ENCODE data around the gene DNLZ.
"Not testable (repeated sequence)": the region's sequence is repeated elsewhere in the genome, so short reads cannot be mapped to it uniquely, and the experiment has no call there.

Gene DNLZ

GRCh38 chr9:136358016-136358415 lies 5.5 kb downstream of the DNLZ start:
- DNase-seq: no peak

- no peak for DNase-seq
Observed at GRCh38 chr9:136357202-136357725, 6.3 kb downstream of the DNLZ start.

- no peak for DNase-seq
Observed at GRCh38 chr9:136355616-136356557, 7.7 kb downstream of the DNLZ start.

DNA sequence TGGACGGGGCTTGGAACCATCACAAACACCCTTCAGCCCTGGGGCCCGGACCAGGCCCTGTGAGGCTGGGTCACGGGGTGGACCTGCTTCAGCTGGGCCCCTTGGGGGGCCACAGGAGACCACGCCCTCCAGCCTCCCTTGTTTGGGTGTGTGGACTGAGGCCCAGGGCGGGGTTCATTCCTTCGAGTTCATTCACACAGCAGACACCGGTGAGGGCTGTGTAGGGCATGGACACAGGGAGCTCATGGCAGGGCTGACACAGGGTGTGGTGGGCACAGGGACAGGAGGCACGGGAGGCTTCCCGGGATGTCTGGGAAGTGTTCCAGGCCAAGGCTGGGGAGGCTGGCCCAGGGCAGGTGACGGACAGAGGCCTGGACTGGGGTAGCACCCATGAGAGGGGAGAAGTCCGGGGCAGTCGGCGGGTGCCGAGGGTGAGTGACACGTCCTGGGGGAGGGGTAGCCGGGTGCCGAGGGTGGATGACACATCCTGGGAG lies 8.9 kb downstream of the DNLZ start:
- DNase-seq: no peak

- no peak for DNase-seq
Observed at GRCh38 chr9:136353757-136354488, 9.6 kb downstream of the DNLZ start.

- no peak for DNase-seq
Observed at GRCh38 chr9:136353088-136353487, 10.5 kb downstream of the DNLZ start.

DNA sequence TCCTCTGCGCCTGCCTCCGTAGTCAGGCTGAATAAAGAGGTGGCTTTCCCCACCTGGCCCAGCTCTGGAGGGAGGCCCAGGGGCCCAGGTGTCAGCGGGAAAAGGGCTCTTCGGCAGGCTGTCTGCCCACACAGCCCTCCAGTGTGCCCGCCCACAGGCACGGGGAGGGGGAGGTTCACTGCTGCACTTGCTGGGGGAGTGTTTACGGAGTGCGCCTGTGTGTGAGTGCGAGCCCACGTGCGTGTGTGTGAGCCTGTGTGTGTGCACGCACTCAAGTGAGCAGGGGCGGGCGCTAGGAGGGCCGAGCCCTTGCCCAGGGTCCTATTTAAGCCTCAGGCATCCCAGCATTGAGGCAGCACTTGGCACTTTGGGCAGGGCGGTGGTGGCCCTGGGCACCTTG lies 10.9 kb downstream of the DNLZ start:
- no peak for DNase-seq

DNA sequence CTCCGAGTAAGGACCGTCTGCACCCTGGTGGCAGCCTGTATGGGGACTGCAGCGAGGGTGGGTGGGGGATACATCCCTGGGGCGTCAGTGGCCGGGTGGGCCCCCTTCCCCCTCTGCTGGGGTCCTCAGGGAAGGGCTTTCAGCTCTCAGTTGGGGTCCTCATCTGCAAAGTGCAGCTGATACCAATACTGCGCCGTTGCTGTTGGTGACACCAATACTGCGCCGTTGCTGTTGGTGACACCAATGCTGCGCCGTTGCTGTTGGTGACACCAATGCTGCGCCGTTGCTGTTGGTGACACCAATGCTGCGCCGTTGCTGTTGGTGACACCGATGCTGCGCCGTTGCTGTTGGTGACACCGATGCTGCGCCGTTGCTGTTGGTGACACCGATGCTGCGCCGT lies 11.7 kb downstream of the DNLZ start:
- DNase-seq: not testable (repeated sequence)

DNA sequence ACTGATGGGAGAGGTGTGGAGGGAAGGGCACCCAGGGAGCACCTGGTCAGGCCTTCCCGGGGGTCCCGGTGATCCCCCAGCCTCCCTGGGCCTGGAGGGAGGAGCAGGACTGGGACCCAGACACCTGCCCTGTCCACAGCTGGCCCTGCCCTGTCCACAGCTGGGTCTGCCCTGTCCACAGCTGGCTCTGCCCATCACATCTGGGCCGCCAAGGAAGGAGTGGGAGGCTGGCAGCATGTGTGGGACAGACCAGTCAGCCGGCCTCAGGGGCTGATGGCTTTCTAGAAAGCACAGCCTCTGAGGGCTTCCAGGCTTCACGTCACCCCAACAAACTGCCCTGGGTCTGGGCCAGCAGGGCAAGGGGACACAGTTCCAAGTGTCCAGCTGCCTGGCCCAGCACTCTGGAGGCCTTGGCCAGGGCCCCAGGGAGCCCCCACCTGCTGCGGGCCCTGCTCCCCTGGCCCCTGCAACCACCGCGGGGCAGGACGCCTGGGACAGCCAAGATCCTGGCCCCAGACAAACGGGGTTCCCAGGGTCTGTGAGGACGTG lies 12.2 kb downstream of the DNLZ start:
- DNase-seq: no peak

- DNase-seq: no peak
Observed at GRCh38 chr9:136349546-136349945, 14.0 kb downstream of the DNLZ start.

DNA sequence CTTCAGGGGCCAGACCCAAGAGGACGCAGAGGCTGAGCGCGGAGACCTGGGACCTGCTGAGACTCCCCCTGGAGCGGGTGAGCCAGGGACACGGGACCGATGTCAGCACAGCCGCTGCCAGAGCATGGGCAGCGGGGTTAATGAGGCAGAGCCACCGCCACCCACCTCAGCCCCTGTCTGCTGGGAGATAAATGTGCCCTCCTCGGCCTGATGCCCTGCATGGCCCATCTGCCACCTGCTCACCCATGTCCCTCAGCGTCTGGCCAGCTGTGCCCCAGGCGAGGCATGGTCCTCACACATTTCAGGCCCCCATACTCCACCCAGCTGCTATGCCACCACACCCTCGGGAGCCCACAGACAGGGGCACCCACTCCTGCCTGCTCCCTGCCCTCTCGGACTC lies 14.9 kb downstream of the DNLZ start:
- DNase-seq: no peak

GRCh38 chr9:136347472-136348256 lies 15.9 kb downstream of the DNLZ start:
- no peak for DNase-seq

GRCh38 chr9:136346927-136347465 lies 16.5 kb downstream of the DNLZ start:
- DNase-seq: no peak

- DNase-seq: no peak
Observed at GRCh38 chr9:136346157-136346481, 17.4 kb downstream of the DNLZ start.

DNA sequence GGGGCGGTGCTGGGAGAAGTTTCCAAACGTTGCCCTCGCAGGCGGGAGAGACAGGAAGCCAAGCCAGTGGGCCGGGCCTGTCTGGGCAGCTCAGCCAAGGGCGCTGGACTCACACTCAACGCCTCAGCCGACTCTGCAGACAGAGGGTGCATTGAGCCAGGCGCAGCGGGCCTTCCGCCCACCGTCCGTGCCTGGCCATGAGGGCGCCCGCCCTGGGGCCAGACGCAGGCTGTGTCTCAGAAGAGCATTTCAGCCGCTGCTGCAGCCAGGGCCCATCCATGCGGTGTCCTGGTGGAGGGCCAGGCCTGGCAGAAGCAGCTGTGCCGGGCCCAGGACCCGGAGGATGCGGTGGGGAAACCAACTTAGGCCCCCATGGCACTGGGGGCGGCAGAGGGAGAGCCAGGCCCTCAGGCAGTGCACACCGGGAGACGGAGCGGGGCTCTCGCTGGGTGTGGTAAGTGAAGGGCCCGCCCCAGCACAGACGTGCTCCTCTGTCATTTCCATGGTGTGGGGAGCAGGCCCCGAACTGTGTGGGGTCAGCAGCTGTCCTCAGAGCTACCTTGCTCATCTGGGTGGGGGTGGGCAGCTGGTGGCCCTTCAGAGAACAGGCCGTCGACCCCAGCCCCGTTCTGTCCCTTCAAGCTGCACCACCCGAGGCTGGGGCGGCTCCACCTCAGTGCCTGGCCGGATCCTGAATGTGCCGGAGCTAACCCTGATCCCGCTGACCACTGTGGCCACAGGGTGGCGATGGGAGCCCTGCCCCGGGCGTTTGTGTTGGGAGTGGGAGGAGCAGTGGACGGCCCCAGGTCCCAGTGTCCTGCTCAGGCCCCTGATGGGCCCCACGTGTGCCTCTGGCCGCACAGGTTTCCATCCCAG lies 18.0 kb downstream of the DNLZ start:
- DNase-seq: no peak

- no peak for DNase-seq
Observed at GRCh38 chr9:136344544-136345280, 18.8 kb downstream of the DNLZ start.

DNA sequence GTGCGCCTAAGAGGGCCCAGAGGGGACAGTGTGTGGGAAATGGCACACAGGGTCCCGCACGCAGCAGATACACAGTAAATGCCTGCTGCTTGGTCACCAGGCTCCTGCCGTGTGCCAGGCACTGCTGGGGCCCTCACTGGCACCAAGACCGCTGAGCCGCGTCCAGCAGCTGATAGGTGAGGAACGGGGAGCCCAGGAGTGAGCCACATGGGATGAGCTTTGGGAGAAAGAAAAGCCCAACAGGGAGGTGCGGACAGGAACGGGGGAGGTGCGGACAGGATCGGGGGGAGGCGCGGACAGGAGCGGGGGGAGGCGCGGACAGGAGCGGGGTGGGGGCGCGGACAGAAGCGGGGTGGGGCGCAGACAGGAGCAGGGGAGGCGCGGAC lies 19.7 kb downstream of the DNLZ start:
- DNase-seq: no peak

DNA sequence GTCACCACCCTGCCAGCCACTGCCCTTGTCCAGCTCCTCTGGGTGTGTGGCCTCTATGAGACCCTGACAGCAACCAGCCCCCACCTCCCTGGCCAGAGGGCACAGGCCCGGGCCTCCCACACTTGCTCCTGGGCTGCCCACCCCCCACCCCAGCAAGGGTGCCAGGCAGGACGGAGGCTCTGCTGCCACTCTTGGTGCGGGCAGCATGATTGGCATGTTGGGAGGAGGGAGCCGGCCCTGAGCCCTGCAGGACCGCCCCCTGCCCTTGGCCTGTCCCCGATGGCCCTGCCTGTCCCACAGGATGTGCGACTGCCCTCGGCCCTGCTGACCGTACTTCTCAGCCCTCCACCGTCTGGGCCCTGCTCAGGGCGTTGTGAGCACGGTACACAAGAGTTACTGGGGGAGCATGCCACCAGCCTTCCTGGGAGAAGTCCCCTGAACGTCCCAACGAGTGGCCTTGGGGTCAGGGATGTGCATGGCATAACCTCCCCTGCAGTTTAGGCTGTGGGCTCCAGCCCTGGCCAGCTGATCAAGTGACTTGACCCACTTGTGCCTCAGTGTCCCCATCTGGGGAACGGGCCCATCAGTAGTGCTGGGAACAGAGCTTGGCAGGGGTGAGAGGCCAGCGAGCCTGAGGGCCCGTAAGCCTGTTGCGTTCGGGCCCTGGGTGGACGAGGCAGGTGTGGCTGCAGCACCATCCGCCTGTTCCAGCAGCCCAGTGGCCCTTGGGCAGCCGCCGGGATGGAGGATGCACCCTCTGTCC lies 20.2 kb downstream of the DNLZ start:
- DNase-seq: no peak

- peak; percentile 73 for DNase-seq
Observed at GRCh38 chr9:136342181-136343120, 21.1 kb downstream of the DNLZ start.
